ENCODE results near the gene TMIE.

Gene TMIE

GRCh38 chr3:46708401-46709156 lies 7.4 kb downstream of the TMIE start:
- FAIRE-seq (no peak), DNase-seq (ENCODE audit: low spot score) (no peak)

GRCh38 chr3:46709157-46709654 lies 8.0 kb downstream of the TMIE start:
- DNase-seq (ENCODE audit: low spot score) (no peak), FAIRE-seq (no peak)

GRCh38 chr3:46709721-46710120 lies 8.5 kb downstream of the TMIE start:
- peak; percentile 37 for FAIRE-seq
- no peak for DNase-seq (ENCODE audit: low spot score)

DNA sequence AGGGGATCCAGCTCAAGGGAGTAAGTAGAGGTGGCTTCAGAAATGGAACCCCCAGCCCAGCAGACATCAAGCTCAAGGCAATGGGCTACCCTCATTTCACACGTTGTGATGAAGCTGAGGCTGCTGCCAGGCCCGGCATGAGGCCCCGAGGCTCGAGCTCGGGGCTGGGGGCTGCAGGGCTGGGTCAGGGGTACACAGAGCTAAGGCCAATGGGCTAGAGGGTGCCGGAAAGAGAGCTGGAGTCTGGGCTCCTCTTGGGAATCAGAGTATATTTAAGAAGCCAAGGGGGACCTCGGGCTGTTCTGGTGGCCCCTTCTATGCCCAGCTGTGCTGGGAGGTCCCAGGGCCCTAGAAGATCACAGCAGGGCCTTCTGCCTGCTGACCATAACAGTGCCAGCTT lies 9.0 kb downstream of the TMIE start:
- FAIRE-seq (no peak), DNase-seq (ENCODE audit: low spot score) (no peak)

DNA sequence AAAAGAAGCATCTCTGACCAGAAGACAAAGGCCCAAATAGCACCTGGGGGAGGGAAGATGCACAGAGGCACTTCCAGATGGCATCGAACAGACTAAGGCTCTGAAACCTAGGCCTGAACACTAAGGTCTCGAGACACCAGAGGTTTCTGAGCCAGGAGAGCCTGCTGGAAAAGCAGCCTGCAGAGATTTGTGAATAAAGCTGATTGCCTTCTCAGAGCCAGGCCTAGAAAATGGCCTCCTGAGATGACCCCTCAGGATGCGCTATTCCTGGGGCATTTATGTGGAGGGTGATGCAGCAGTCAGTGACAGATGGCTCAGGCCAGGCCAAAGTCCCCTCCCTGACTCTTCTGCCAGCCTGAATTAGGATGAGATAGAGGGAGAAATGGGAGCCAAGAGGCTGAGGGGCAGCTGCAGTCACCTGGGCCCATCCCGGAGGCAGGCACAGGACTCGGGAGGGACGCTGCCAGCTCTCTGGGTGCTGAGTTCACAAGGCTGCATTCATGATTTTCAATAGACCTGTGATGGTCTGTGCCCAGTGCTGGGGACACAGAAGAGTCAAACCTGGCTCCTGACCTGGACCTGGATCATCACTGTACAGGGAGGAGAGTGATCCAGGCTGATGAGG lies 9.6 kb downstream of the TMIE start:
- DNase-seq (ENCODE audit: low spot score) (no peak), FAIRE-seq (no peak)

DNA sequence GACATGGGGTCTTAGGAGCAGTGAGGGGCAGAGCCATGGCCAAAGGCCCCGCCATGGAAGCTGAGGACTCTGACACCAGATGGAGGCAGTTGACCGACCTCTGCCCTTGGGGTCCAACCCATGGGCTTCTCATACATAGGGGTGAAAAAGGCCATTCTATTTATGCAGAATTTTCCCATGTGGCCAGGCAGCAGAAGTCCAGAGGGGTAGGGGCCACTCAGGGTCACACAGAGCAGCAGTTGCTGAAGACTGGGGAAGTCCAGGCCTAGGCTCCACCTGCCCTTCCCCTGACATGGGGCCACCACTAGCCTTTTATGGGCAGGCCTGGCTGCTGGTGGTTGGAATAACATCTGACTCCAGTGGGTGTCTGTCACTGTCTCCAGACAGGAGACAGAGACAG lies 10.1 kb downstream of the TMIE start:
- FAIRE-seq (no peak), DNase-seq (ENCODE audit: low spot score) (no peak)

DNA sequence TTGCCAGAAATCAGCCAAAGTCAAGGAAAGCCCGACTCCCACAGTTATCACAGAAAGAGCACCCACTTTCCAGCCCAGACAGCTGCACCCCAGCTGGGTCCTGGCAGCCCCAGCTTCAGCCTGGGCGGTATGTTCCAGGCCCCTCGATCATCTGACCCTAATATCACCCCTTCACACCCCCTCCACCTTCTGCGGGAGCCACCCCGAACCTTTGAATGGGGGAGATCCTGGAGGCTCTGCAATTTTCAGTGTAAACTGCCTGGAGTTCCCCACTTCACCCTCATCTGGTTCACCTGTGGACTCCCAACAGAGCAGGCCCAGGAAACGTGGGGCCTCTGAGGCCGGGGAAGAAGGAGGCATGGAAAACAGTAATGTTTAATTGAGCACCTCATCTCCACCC lies 10.6 kb downstream of the TMIE start:
- DNase-seq (ENCODE audit: low spot score), result no peak
- no peak for FAIRE-seq

DNA sequence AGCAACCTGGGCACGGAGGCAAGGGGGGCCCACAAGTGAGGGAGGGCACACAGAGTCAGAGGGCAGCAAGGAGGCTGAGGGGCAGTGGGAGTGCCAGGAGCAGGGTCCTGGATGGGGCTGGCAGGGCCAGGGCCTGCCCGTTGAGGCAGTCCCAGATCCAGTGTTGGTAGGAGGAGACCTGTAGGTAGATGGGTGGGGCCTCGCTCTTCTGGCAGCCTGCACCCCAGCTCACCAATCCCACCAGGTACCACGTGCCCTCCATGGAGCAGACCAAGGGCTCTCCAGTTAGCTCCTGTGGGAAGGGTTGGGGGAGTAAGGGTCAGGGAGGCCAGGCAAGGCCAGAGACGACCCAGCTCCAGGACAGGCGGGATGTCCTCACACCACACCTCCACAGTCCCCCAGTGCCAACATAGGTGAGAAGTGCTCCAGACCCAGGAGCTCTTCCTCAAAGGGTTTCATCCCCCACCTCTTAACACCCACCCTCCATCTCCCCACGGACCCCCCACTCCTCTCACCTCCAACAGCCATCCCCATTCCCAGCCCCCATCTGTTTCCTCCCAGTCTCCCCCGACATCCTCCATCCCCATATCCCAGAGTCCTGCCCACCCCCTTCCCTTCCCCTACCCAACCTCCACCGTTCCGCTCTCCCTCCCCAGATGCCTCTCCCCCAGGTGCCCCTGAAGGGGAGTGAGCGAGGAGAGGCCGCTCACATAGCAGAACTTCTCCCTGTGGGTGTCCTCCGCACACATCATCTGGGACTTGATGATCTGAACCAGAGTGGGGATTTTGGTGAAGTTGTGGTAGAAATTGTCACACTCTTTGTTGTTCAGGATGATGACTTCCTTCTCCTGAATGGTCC lies 11.2 kb downstream of the TMIE start:
- no peak for DNase-seq (ENCODE audit: low spot score)
- no peak for FAIRE-seq

GRCh38 chr3:46713050-46713897 lies 12.1 kb downstream of the TMIE start:
- no peak for FAIRE-seq

DNA sequence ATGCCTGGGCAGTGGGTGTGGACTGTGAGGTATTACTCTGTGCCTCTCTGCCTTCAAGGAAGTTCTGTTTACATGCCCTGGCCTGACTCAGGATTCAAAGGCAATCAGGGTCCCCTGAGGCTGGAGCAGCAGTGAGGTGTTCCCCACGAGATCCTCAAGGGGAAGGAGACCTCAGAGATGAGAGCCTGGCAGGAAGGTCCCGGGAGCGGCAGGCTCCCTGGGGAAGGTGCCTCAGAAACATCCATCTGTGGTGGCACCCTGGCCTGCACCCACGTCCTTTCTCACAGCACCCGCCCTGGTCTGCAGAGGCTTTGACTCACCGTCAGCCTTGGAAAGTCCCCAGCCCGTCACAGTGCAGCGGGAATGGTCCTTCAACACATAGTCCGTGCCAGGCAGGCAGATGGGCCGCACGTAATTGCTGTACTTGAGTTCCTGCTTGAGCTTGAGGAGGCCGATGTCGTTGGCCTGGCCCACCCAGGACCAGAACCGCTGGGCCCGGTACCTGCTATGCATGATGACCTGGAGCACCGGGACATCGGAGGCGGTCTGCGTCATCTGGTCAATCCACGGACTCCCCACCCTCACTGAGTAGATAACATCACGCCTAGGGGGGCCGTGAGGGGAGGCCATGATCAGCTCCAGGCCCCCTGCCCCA lies 12.8 kb downstream of the TMIE start:
- FAIRE-seq (no peak), DNase-seq (ENCODE audit: low spot score) (no peak)

More at GRCh38 chr3:46713050-46713897, 12.1 kb downstream of the TMIE start:
- no peak for DNase-seq (ENCODE audit: low spot score)

GRCh38 chr3:46714728-46715506 lies 13.7 kb downstream of the TMIE start:
- FAIRE-seq (no peak), DNase-seq (ENCODE audit: low spot score) (no peak)

DNA sequence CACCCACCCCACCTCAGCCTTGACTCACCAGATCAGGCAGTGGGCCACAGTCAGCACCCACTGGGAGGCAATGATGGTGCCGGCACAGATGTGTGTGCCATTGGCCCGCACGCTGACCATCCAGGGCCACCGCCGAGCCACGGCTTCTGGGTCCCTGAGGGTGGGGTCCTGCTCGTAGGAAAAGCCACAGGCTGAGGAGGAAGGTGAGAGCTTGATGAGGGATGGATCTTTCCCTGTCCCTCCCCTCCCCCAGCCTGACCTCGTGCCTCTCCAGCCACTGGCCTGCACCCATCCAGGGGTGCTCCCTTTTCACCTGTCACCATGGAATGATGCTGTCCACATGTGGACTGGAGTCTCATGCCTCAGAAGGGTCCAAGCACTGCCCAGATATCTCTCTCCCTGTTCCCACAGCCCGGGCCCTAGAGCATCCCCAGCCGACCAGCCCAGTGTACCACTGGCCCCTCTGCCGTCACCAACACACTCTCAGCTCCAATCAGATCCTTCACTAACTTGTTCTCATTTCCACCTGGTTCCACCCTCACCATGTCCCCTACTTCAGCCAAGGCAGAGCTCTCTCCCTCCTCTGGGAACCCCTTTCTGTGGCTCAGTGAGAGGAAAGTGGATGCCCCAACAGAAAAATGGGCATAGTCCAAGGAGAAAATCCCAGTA lies 14.4 kb downstream of the TMIE start:
- DNase-seq (ENCODE audit: low spot score) (no peak), FAIRE-seq (no peak)

DNA sequence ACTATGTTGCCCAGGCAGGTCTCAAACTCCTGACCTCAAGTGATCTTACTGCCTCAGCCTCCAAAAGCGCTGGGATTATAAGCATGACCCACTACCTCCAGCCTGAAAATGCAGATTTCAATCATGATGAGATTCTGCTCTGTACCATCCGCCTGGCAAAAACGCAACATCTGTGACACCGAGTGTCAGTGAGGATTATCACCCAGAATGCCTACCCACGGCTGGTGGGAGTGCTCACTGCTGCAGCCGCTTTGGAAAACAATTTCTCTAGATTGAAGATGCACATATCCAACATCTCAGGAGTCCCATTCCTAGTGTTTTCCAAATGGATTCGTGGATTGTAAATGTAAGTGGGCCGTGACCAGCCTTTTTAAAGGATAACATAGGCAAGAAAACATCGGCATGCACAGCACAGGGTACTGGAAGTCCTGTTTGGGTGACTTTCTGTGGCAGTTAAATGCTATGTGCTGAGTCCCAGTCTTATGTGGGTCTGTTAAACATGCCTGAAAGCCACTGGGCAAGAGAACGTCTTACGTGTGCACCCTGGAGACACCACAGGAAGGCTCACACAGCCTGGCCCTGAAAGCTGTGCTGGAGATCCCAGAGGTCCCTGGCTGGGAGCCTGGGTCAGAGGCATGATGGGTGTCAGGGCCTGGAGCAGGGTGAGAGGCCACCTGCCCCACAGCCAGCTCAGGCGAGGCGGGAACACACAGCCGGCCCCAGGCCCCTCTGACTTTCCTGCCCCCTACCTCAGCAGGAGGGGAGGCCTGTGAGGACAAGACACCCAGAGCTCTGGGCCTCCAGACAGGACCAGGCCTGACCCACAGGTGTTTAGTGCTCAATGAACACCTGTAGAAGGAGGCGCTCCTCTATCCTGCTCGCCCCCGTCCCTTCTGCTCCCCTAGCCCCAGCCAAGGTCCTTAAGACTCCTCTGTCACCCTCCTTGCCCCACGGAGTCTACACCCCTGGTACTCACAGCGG lies 15.6 kb downstream of the TMIE start:
- DNase-seq (ENCODE audit: low spot score), result no peak

DNA sequence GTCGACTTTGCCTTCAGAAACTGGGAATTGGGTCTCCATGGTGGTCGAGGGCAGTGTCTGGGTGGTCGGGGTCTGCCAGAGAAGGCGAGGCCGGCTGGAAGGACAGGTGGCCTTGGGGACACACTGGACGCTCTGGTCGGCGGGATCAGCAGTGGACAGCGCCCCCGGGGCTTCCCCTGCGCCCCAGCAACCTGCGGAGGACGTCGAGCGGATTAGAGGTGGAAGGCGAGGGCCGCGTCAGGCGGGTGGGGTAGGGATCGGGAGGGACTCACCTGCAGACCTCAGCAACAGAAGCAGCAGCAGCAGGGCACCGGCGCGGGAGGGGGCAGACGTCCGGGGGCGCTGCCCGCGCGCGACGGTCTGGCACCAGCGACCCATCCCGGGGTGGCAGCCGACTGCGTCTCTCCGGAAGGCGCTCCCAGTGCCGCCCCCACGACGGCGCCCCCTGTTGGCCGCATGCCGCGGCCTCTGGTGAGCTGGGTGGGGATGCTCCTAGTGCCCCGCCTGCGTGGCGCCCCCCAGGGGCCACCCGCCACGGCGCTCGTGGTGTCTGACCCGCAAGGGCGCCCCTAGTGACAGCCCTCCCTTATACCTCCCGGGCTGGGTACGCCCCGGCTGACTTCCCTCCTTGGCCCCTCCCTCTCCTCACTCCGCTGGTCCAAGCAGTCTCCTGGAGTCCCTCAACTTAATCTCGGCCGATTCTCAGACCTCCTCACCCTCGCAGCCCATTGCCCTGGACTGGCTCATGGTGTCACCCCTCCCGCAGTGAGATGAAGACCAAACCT lies 16.4 kb downstream of the TMIE start, which contains the start of gene PRSS50:
PRSS50 (minus strand) TSS at position 423 of the 785 bp plus-strand sequence; CDS start at position 378, 45 bp downstream.
- FAIRE-seq, result no peak
- peak; percentile 36 for DNase-seq (ENCODE audit: low spot score)

More for the DNA sequence above, 15.6 kb downstream of the TMIE start:
- no peak for FAIRE-seq

DNA sequence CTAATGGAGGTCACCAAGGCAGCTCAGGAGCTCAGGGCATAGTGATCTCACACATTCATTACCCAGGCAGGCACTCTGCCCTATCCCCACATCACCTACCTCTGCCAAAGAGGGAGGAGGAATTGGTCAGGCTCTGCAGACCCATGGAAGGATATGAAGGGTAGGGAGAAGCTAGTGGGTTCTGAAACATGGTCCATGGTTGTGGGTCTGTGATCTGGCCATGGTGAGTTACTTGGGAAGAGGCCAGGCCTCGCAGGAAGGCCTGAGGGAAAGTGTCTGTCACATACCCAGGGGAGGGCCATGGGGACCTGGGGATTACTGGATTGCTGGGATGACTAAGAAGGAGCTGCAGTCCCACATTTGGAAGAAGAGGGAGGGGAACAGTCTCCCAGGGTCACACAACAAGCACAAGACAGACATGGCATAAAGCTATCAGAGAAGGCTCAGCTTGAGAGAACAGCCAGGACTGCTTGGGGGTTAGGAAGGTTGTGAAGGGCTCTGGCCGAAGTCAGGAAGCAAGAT lies 17.9 kb downstream of the TMIE start:
- DNase-seq (ENCODE audit: low spot score), result no peak
- FAIRE-seq, result no peak

GRCh38 chr3:46719735-46720271 lies 18.6 kb downstream of the TMIE start:
- FAIRE-seq (no peak), DNase-seq (ENCODE audit: low spot score) (no peak)

Data from urothelium cell line (cell line).